ENCODE measurements around the gene RAB36. TPM values are rescaled to one million over a fixed set of nuclear protein-coding genes. Genes with fewer than 3 reads are reported as not detected.

Gene RAB36
- total RNA-seq, 1 experiment from 2014 or later = 1.1 TPM

- CTCF ChIA-PET = no interaction called here
- POLR2A ChIA-PET (ENCODE audit: unreplicated experiment) = no interaction called here
- no peak for ATAC-seq
These were observed 9.2 kb downstream of the RAB36 start for GRCh38 chr22:23154461-23154860.

GRCh38 chr22:23155143-23155542 lies 9.9 kb downstream of the RAB36 start:
- Histone ChIP-seq H3K4me2 (ENCODE audit: low read length) (no peak overlapping the region), H3K27ac (ENCODE audit: low read length) (no peak overlapping the region), H2AFZ (ENCODE audit: low read length) (no peak overlapping the region), H3K79me2 (ENCODE audit: low read length) (no peaks in the 10 kb centered on the region), H3K9me2 (replicated peaks; ENCODE audit: low read length) (no peaks in the 10 kb centered on the region), H3K9ac (ENCODE audit: low read length) (no peak overlapping the region), H3F3A (ENCODE audit: low read length, unreplicated experiment) (no peaks in the 10 kb centered on the region), H4K20me1 (ENCODE audit: low read length) (no peaks in the 10 kb centered on the region), H3K36me3 (ENCODE audit: low read depth, low read length) (no peaks in the 10 kb centered on the region), H3K4me1 (ENCODE audit: insufficient read depth, low read length) (peaks cover 8% of the 10 kb centered on the region; the same call in 1 of the 2 replicates), H3K9me3 (ENCODE audit: low read length) (no peaks in the 10 kb centered on the region), H3K27me3 (ENCODE audit: low read length) (no peaks in the 10 kb centered on the region), H3K4me3 (ENCODE audit: low read length) (no peak overlapping the region)
- ChIA-PET POLR2A (ENCODE audit: unreplicated experiment) (no interaction called here), CTCF (no interaction called here)
- intact Hi-C loops (cut with micrococcal nuclease) = no loop called here
- no peak for ATAC-seq
- BruUV-seq (replicated peaks) = no TSS peak
- DNase-seq = no peak
- TF ChIP-seq CTCF (conservative IDR thresholded peaks at IDR 0.05; ENCODE audit: low read depth, low read length) (no peak), EZH2 (IDR thresholded peaks at IDR 0.05; ENCODE audit: low read length, unreplicated experiment) (no peak), EZH2phosphoT487 (IDR thresholded peaks at IDR 0.05; ENCODE audit: borderline replicate concordance, low read length) (no peak)

More at GRCh38 chr22:23154461-23154860, 9.2 kb downstream of the RAB36 start:
- Histone ChIP-seq H2AFZ (ENCODE audit: low read length) (no peak overlapping the region), H3K9ac (ENCODE audit: low read length) (no peak overlapping the region), H3K36me3 (ENCODE audit: low read depth, low read length) (no peaks in the 10 kb centered on the region), H3K79me2 (ENCODE audit: low read length) (no peaks in the 10 kb centered on the region), H3K4me3 (ENCODE audit: low read length) (no peak overlapping the region), H4K20me1 (ENCODE audit: low read length) (no peaks in the 10 kb centered on the region), H3K27me3 (ENCODE audit: low read length) (no peaks in the 10 kb centered on the region), H3K9me2 (replicated peaks; ENCODE audit: low read length) (no peaks in the 10 kb centered on the region), H3K4me2 (ENCODE audit: low read length) (no peak overlapping the region), H3K9me3 (ENCODE audit: low read length) (no peaks in the 10 kb centered on the region), H3K27ac (ENCODE audit: low read length) (no peak overlapping the region), H3F3A (ENCODE audit: low read length, unreplicated experiment) (no peaks in the 10 kb centered on the region), H3K4me1 (ENCODE audit: insufficient read depth, low read length) (peaks cover 8% of the 10 kb centered on the region; the same call in 1 of the 2 replicates)
- intact Hi-C loops (cut with micrococcal nuclease) = no loop called here
- TF ChIP-seq CTCF (conservative IDR thresholded peaks at IDR 0.05; ENCODE audit: low read depth, low read length) (no peak), EZH2phosphoT487 (IDR thresholded peaks at IDR 0.05; ENCODE audit: borderline replicate concordance, low read length) (no peak), EZH2 (IDR thresholded peaks at IDR 0.05; ENCODE audit: low read length, unreplicated experiment) (no peak)
- no TSS peak for BruUV-seq (replicated peaks)
- no peak for DNase-seq

- intact Hi-C loops (cut with micrococcal nuclease) = no loop called here
- Histone ChIP-seq H3K27ac (ENCODE audit: low read length) (no peak overlapping the region), H3K27me3 (ENCODE audit: low read length) (no peaks in the 10 kb centered on the region), H3K9ac (ENCODE audit: low read length) (no peak overlapping the region), H3K4me3 (ENCODE audit: low read length) (no peak overlapping the region), H4K20me1 (ENCODE audit: low read length) (no peaks in the 10 kb centered on the region), H3K9me3 (ENCODE audit: low read length) (no peaks in the 10 kb centered on the region), H3F3A (ENCODE audit: low read length, unreplicated experiment) (no peaks in the 10 kb centered on the region), H3K9me2 (replicated peaks; ENCODE audit: low read length) (no peaks in the 10 kb centered on the region), H3K4me2 (ENCODE audit: low read length) (no peak overlapping the region), H2AFZ (ENCODE audit: low read length) (no peak overlapping the region), H3K36me3 (ENCODE audit: low read depth, low read length) (no peaks in the 10 kb centered on the region), H3K4me1 (ENCODE audit: insufficient read depth, low read length) (peaks cover 8% of the 10 kb centered on the region; the same call in 1 of the 2 replicates), H3K79me2 (ENCODE audit: low read length) (no peaks in the 10 kb centered on the region)
- ATAC-seq (no peak), DNase-seq (no peak)
- CTCF ChIA-PET = no interaction called here
- BruUV-seq (replicated peaks) = no TSS peak
- TF ChIP-seq EZH2phosphoT487 (IDR thresholded peaks at IDR 0.05; ENCODE audit: borderline replicate concordance, low read length) (no peak), EZH2 (IDR thresholded peaks at IDR 0.05; ENCODE audit: low read length, unreplicated experiment) (no peak)
- POLR2A ChIA-PET (ENCODE audit: unreplicated experiment) = no interaction called here
These were observed 10.6 kb downstream of the RAB36 start for GRCh38 chr22:23155831-23156230.

All from PC-3 (cell line).